Liver (tissue), 3 donors: Measurements from ENCODE around the gene SOCS2.

Source experiments
- FOXA1 ChIP-seq: IDR thresholded peaks from 2 replicates; pipeline ENCODE4 v1.6.1; 2016; ENCODE audit warnings: antibody characterized with exemption
- JUND ChIP-seq, 2 donors: IDR thresholded peaks; 2 replicates each; pipeline ENCODE4 v1.6.1; 2016; ENCODE audit warnings: antibody characterized with exemption in 2 of 2
- NR2F2 ChIP-seq: IDR thresholded peaks from 2 replicates; pipeline ENCODE4 v1.6.1; 2016; ENCODE audit warnings: antibody characterized with exemption
- RXRA ChIP-seq, 2 donors: IDR thresholded peaks; 2 replicates each; pipeline ENCODE4 v1.6.1; 2017 to 2018; ENCODE audit warnings: antibody characterized with exemption in 2 of 2, mild to moderate bottlenecking in 1 of 2
- SP1 ChIP-seq: IDR thresholded peaks from 2 replicates; pipeline ENCODE4 v1.6.1; 2018; ENCODE audit warnings: antibody characterized with exemption, mild to moderate bottlenecking
- TAF1 ChIP-seq: conservative IDR thresholded peaks from 2 replicates; pipeline ENCODE4 v1.6.1; 2016; ENCODE audit warnings: antibody characterized with exemption, mild to moderate bottlenecking
- YY1 ChIP-seq: IDR thresholded peaks from 2 replicates; pipeline ENCODE4 v1.6.1; 2016; ENCODE audit warnings: antibody characterized with exemption, mild to moderate bottlenecking
- TF ChIP-seq, protein P1 (sequence below): IDR thresholded peaks from 2 replicates; pipeline ENCODE4 v1.6.1; 2016; ENCODE audit warnings: antibody characterized with exemption, mild to moderate bottlenecking
- TF ChIP-seq, protein P2 (sequence below): fragments of 150-350 bp; IDR thresholded peaks from 2 replicates; pipeline ENCODE4 v1.5.1; 2017; ENCODE audit warnings: improper control_type of control experiment, low read depth, low read length; ENCODE audit not compliant: missing input control
- donor health status: healthy.
- donor health status: healthy.

- TF ChIP-seq, protein P1, sequence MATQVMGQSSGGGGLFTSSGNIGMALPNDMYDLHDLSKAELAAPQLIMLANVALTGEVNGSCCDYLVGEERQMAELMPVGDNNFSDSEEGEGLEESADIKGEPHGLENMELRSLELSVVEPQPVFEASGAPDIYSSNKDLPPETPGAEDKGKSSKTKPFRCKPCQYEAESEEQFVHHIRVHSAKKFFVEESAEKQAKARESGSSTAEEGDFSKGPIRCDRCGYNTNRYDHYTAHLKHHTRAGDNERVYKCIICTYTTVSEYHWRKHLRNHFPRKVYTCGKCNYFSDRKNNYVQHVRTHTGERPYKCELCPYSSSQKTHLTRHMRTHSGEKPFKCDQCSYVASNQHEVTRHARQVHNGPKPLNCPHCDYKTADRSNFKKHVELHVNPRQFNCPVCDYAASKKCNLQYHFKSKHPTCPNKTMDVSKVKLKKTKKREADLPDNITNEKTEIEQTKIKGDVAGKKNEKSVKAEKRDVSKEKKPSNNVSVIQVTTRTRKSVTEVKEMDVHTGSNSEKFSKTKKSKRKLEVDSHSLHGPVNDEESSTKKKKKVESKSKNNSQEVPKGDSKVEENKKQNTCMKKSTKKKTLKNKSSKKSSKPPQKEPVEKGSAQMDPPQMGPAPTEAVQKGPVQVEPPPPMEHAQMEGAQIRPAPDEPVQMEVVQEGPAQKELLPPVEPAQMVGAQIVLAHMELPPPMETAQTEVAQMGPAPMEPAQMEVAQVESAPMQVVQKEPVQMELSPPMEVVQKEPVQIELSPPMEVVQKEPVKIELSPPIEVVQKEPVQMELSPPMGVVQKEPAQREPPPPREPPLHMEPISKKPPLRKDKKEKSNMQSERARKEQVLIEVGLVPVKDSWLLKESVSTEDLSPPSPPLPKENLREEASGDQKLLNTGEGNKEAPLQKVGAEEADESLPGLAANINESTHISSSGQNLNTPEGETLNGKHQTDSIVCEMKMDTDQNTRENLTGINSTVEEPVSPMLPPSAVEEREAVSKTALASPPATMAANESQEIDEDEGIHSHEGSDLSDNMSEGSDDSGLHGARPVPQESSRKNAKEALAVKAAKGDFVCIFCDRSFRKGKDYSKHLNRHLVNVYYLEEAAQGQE, result no peak
- TF ChIP-seq, protein P2, sequence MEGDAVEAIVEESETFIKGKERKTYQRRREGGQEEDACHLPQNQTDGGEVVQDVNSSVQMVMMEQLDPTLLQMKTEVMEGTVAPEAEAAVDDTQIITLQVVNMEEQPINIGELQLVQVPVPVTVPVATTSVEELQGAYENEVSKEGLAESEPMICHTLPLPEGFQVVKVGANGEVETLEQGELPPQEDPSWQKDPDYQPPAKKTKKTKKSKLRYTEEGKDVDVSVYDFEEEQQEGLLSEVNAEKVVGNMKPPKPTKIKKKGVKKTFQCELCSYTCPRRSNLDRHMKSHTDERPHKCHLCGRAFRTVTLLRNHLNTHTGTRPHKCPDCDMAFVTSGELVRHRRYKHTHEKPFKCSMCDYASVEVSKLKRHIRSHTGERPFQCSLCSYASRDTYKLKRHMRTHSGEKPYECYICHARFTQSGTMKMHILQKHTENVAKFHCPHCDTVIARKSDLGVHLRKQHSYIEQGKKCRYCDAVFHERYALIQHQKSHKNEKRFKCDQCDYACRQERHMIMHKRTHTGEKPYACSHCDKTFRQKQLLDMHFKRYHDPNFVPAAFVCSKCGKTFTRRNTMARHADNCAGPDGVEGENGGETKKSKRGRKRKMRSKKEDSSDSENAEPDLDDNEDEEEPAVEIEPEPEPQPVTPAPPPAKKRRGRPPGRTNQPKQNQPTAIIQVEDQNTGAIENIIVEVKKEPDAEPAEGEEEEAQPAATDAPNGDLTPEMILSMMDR, result no peak
- TF ChIP-seq TAF1 (no peak), JUND (IDR thresholded peaks at IDR 0.05) (no peak), SP1 (no peak), NR2F2 (no peak), RXRA (IDR thresholded peaks at IDR 0.05) (no peak), YY1 (no peak), FOXA1 (no peak)
Measured at GRCh38 chr12:93587611-93588010, 15.1 kb downstream of the SOCS2 start.
